ENCODE measurements around the gene FADD. TPM values are rescaled to one million over a fixed set of nuclear protein-coding genes. Genes with fewer than 3 reads are reported as not detected.

Gene FADD
- total RNA-seq, 4 donors from 2014 or later = 20.9 to 26.5 (median 23.5) TPM

GRCh38 chr11:70233962-70234361, 30.9 kb downstream of the FADD start:
- 85 to 89% methylated on average over 6 to 9 of the region's 9 CpGs for WGBS, 2 donors
- Histone ChIP-seq H3K4me1 (no peaks in the 10 kb centered on the region), H3K4me3 (no peak overlapping the region), H3K27me3 (no peaks in the 10 kb centered on the region), H3K9me3 (no peaks in the 10 kb centered on the region), H3K27ac (no peak overlapping the region), H3K36me3 (no peaks in the 10 kb centered on the region)
- DNase-seq = no peak
- intact Hi-C loops (cut with DNase I) = no loop called here
- TF ChIP-seq CTCF (IDR thresholded peaks at IDR 0.05) (no peak), POLR2A (IDR thresholded peaks at IDR 0.05) (no peak)

DNA sequence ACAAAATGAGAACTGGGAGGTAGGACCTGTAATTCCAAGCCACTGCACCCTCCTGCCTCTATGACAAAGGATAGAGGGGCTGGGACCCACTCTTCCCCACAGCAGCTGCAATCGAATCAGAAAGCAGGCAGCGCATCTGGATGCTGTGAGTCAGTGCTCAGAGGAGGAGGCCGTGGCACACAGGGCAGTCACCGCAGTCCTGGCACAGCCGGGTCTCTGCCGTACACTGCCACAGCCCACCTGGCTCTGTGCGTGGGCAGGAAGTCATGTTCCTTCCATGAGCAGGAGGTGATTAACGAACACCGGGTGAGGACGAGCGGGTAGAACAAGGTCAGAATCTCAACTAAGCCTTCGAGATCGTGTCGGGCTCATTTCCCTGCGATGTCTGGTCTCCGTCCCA, 37.2 kb downstream of the FADD start:
- Histone ChIP-seq H3K9me3 (no peaks in the 10 kb centered on the region), H3K4me3 (no peak overlapping the region), H3K36me3 (no peaks in the 10 kb centered on the region), H3K27me3 (peaks cover 0 to 19% (median 0%) of the 10 kb centered on the region in 4 donors), H3K27ac (no peak overlapping the region), H3K4me1 (no peaks in the 10 kb centered on the region)
- no peak for TF ChIP-seq POLR2A (IDR thresholded peaks at IDR 0.05)
- TF ChIP-seq CTCF (IDR thresholded peaks at IDR 0.05) = no peak
- intact Hi-C loops (cut with DNase I) = no loop called here
- no peak for DNase-seq
- WGBS, 2 donors = 80 to 84% methylated on average over 9 to 10 of the region's 16 CpGs

- Histone ChIP-seq H3K4me1 (no peaks in the 10 kb centered on the region), H3K4me3 (no peak overlapping the region), H3K27ac (no peak overlapping the region), H3K36me3 (no peaks in the 10 kb centered on the region), H3K9me3 (no peaks in the 10 kb centered on the region), H3K27me3 (peaks cover 0 to 19% (median 0%) of the 10 kb centered on the region in 4 donors)
- intact Hi-C loops (cut with DNase I) = no loop called here
- 77 to 79% methylated on average over 3 of the region's 3 CpGs for WGBS, 2 donors
- no peak for TF ChIP-seq CTCF (IDR thresholded peaks at IDR 0.05)
- TF ChIP-seq POLR2A (IDR thresholded peaks at IDR 0.05) = no peak
- no peak for DNase-seq
Observed at GRCh38 chr11:70241709-70242108, 38.6 kb downstream of the FADD start.

- intact Hi-C loops (cut with DNase I) = no loop called here
- TF ChIP-seq POLR2A (IDR thresholded peaks at IDR 0.05) = no peak
- no peak for TF ChIP-seq CTCF (IDR thresholded peaks at IDR 0.05)
- 81 to 82% methylated on average over 4 of the region's 4 CpGs for WGBS, 2 donors
Observed at GRCh38 chr11:70242885-70243284, 39.8 kb downstream of the FADD start.

GRCh38 chr11:70243912-70244652, 41.0 kb downstream of the FADD start:
- Histone ChIP-seq H3K27ac (no peak overlapping the region), H3K4me3 (no peak overlapping the region), H3K9me3 (no peaks in the 10 kb centered on the region), H3K36me3 (no peaks in the 10 kb centered on the region), H3K27me3 (peaks cover 0 to 19% (median 0%) of the 10 kb centered on the region in 4 donors), H3K4me1 (peaks cover 0 to 5% (median 0%) of the 10 kb centered on the region in 3 donors)
- 73 to 90% methylated on average over 9 to 13 of the region's 15 CpGs for WGBS, 2 donors
- DNase-seq = no peak
- TF ChIP-seq POLR2A (IDR thresholded peaks at IDR 0.05) (no peak), CTCF (IDR thresholded peaks at IDR 0.05) (no peak)
- intact Hi-C loops (cut with DNase I) = no loop called here

More at GRCh38 chr11:70242885-70243284, 39.8 kb downstream of the FADD start:
- Histone ChIP-seq H3K27ac (no peak overlapping the region), H3K4me1 (peaks cover 0 to 5% (median 0%) of the 10 kb centered on the region in 3 donors), H3K9me3 (no peaks in the 10 kb centered on the region), H3K27me3 (peaks cover 0 to 19% (median 0%) of the 10 kb centered on the region in 4 donors), H3K36me3 (no peaks in the 10 kb centered on the region), H3K4me3 (no peak overlapping the region)
- no peak for DNase-seq

Measured in esophagus squamous epithelium (tissue), 5 donors.